CD4-positive, alpha-beta T cell treated with Interleukin-12 subunit alpha and Interleukin-12 subunit beta, for 1 hour (primary cell): ENCODE measurements around the gene SAYSD1.

Experiments used
- DNase-seq: peaks from one replicate; pipeline ENCODE4 v3.0.0-alpha.2; 2020

SAYSD1 gene

DNA sequence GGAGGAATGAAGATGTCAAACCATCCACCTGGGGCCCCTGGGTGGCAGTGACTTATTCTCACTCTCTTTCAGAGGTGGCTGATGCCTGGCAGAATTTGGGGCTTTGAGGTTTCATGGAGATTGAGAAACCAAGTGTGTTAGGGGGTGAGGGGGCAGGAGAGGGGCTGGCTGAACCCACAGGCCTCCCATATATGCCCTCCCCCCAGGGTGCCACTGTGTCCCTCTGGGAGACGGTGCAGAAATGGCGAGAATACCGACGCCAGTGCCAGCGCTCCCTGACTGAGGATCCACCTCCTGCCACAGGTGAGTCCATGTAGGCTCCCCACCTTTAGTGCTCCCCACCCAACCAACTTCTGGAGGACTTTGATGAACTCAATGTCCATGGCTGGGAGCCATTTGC, 58.8 kb downstream of the SAYSD1 start:
- DNase-seq = no peak

DNA sequence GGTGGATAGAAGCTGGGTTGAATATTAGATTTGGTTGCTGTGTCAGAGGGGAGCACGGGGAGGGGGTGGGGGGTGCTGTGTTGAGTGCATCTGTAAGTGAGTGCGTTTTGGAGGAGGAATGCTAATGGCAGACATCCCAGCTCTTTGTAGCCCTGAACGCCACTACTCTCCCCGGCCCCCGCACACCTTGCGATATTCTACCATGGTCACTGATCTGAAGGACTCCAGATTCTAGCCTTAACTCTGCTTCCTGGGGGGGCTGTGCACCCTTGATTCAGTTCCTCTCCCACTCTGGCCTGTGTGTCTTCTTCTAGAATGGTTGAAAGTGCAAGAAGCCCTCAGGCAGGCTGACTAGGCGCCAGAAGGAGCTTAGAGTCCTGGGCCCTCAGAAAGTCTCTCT, 59.3 kb downstream of the SAYSD1 start:
- no peak for DNase-seq

DNA sequence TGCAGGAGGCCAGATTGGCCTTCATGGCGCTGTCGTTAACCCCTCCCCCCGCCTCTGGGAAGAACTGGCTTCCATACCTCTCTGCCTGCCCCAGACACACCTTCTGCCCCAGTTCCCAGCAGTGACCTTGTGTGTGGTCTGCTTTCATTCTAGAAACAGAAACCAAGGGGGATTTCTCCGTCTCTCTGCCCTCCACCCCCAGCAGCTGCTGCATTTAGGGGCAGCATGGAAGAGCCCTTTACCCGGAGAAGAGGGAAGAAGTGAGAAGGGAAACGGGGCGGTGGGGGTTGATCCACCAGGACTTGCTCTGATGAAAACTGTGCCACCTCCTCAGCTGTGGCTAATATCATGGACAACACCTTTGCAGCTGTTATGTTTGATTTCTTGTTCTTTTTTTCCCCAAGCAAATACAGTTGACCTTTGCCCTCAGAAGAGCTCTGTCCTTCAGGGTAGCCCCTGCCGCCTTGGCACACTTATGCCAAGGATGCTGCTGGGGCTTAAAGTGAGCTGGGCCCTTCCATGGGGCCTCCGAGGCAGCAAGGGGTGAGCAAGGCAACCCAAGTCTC, 60.3 kb downstream of the SAYSD1 start:
- no peak for DNase-seq
